GM18499 (cell line): Measurements from ENCODE around the gene AIFM3.
"Not testable (repeated sequence)": the region's sequence is repeated elsewhere in the genome, so short reads cannot be mapped to it uniquely, and the experiment has no call there.

Source experiments
- ATAC-seq: cut with Tn5 transposase; IDR thresholded peaks from one replicate; pipeline ENCODE4 v1.9.1; 2021; ENCODE audit warnings: moderate number of reproducible peaks; ENCODE audit not compliant: insufficient read depth, unreplicated experiment

The AIFM3 gene

DNA sequence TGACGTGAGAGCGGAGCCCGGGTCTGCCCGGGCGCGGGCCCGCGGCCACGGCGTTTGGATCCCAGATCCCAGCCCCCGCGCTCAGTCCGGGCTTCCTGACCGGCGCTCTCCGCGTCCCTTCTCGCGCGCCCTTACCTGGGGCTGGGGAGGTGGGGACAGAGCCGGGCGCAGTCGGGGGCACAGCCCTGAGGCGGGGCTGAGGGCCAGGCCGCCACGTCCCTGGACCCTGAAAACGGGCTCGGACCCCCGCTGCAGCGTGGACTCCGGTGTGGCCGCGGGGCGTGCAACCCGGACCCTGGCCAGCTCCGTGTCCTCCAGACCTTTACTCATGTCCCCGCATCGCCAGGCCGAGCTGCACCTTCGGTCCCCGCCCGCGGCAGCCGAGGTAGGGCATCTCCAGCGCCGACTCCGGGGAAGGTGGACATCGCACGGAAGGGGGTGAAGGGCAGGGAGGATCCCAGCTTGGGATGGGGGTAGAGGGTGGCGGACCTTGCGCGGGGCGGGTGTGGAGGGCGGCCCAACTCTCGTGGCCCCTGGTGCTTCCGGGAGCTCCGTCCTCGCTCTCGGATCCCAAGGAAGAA is 9.9 kb upstream of the AIFM3 start:
- ATAC-seq = no peak

GRCh38 chr22:20957683-20958431 is 9.2 kb upstream of the AIFM3 start:
- no peak for ATAC-seq

DNA sequence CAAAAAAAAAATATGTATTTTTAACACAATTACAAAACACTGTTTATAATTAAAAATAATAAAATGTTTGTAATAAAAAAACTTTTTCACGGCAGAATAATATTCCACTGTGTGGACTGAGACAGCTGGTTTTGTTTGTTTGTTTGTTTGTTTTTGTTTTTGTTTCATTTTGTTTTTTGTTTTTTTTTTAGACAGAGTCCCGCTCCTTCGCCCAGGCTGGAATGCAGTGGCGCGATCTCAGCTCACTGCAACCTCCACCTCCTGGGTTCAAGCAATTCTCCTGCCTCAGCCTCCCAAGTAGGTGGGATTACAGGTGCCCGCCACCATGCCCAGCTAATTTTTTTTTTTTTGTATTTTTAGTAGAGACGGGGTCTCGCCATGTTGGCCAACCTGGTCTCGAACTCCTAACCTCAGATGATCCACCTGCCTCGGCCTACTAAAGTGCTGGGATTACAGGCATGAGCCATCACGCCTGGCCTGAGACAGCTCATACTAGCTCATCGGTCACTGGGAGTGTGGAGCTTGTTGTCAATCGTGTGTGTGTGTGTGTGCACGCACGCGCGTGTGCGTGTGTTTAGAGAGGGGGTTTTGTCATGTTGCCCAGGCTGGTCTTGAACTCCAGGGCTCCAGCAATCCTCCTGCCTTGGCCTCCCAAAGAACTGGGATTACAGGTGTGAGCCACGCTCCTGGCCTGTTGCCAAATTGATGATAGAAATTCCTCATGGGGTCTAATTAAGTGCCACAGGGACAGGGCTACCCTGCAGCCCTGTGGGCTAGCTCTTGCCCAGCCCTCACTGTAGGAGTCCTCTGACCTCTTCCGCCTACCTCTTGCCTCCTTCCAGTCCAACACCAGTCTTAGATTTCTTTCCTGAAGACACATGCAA is 7.2 kb upstream of the AIFM3 start:
- no peak for ATAC-seq

GRCh38 chr22:20960609-20961008 is 6.4 kb upstream of the AIFM3 start:
- ATAC-seq = no peak

- no peak for ATAC-seq
These were observed 4.5 kb upstream of the AIFM3 start for GRCh38 chr22:20962491-20962945.

DNA sequence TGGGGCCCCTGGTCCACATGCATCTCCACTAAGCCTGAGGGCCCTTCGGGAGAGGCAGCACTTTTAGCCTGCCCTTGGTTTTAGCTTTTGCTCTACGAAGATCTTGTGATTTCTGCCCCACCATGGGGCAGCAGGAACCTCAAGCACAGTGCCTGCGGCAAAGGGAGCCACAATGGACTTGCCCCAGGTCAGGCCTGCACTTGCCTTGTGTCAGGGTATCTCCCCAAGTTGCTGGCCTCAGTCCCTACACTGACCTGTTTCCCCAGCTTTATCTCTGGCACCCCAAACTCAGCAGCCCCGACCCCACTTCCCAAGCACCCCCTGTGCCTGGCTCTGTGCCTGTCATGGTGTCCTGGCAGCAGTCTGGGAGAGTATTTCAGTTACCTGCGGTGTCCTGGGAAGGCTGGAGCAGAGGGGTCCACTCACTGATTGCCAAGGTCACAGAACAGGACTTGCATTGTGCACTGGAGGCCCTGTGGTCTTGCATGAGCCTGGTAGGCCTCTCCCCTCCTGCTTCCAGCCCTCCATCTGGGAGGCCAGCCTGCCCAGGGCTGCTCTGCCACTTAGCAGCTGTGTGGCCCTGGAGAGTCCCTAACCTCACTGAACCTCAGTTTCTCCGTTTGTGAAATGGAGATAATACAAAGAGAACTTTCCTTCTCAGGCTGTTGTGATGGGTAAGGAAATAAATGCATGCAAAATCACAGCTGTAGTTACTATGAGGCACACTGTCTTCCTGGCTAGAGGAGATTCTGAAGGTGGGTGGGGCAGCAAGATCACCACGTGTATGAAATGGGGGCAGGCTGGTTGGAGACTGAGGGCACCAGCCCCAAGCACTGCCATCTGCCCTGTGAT is 3.6 kb upstream of the AIFM3 start:
- no peak for ATAC-seq

DNA sequence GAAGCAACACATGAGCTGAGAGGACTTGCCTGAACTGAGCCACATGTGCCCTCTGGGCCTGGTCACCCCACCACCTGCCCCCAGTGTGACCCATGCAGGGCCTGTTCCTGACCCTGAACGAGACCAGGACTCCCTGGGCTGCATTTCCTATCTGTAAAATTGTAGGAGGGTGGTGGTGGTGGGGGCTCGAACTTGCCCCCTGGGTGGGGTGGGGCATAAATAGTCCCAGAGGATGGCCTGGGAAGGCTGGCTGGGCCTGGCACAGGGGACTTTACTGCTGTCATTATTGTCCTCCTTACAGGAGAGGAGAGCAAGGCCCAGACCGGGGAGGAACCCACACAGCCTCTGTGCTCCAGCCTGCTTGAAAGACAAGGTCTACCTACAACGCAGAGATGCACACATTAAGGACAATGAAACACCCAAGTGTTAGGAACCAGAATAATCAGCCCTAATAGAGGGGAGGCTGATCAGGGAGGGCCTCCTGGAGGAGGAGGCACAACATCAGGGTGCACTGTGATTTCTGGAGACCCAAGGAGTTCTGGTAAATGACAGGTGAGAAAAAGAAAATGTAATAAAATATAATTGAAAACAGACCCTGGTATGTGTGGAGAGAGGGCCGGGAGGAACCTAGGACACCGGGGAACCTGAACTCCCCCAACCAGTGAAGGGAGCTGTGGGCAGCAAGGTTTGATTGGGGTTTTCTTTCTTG is 2.8 kb upstream of the AIFM3 start:
- ATAC-seq = no peak

DNA sequence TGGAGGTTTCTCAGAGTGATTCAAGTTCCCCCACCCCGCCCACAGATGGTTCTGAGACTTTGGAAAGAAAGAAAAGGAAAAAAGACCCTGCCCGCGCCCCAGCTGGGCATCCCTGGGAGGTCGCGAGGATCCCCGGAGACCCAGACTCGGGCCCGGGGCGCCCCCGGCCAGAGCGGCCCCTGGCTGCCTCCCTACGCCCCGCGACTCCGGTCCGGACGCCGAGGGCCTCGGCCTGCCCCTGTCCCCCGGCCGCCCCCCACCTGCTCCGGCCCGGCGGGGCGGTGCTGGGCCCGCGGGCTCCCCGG is 2.3 kb upstream of the AIFM3 start:
- no peak for ATAC-seq

- no peak for ATAC-seq
These were observed 1.8 kb upstream of the AIFM3 start for GRCh38 chr22:20965104-20965887.

DNA sequence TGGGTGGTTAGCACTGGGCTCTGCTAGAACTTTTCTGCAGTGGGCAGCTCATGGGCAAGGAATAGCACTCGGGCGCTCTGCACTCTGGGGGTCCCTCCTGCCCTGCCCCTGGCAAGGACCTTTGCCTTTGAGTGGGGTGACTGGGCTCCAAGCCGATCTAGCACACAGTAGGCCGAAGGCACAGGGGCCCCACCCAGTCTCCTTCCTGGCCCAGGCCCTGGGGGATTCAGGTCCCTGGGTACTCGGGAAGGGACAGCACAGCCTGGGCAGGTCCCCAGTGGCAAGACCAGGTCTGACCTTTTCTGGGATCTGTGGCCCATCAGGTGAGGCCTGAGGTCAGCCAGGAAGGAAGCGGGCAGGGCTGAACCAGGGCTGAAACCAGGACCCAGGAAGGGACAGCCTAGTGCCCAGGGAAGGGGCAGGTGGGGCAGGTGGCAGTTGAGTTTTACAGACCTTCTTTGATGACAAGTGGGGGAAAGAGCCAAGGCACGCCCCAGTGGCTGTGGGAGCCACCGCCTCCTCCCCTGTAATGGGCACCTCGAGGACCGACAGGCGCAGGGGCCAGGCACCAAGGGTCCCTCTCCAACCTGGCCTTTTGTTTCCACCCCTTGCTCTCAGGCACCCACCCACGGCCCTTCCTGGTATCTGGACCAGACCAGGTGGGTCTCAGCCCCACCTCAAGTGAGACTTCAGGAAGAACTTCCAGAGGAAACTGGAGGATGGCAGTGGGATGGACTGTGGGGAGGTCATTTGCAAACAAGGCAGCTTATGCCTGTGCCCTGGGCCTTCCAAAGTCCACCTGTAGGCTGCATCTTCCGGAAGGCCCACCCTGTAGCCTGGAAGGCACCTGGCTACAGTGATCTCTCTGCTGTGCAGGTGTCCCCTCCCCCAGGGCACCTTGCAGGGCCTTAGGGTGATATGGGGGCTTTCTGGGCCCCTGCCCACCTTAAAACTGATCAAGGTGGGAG is 883 bp upstream of the AIFM3 start:
- ATAC-seq = no peak

- no peak for ATAC-seq
These were observed 699 bp downstream of the AIFM3 start for GRCh38 chr22:20967697-20968211.

DNA sequence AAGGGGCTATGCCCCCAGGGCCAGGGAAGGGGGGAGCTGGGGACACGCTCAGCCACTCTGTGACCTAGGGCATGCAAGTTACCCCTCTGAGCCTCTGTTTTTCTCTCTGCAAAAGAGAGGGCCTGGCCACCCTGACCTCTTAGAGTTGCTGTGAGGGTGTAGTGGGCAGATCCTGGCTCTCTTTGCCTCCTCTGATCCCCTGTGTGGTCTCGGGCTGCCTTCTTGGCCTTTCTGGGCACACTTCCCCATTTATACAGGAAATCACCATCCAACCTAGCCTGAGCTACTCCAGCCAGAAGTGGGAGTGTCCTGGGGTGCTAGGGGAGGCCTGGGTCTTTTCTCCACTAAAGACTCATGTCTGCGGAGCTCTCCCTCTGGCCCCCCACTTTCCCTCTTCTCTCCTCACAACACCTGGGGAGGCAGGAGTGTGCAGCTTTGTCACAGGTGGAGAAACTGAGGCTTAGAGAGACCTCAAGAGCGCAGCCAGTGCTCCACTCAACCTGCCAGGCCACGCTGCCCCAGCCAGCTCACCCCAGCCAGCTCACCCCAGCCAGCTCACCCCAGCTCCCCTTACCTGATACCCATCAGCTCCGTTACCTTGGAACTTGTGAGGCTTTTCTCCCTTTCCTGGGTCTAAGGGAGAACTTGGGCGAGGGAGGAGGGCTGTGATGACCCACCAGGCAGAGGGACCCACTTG is 1.4 kb downstream of the AIFM3 start:
- ATAC-seq = no peak

- no peak for ATAC-seq
These were observed 4.0 kb downstream of the AIFM3 start for GRCh38 chr22:20970939-20971657.

GRCh38 chr22:20972014-20972694 is 5.1 kb downstream of the AIFM3 start:
- not testable (repeated sequence) for ATAC-seq

DNA sequence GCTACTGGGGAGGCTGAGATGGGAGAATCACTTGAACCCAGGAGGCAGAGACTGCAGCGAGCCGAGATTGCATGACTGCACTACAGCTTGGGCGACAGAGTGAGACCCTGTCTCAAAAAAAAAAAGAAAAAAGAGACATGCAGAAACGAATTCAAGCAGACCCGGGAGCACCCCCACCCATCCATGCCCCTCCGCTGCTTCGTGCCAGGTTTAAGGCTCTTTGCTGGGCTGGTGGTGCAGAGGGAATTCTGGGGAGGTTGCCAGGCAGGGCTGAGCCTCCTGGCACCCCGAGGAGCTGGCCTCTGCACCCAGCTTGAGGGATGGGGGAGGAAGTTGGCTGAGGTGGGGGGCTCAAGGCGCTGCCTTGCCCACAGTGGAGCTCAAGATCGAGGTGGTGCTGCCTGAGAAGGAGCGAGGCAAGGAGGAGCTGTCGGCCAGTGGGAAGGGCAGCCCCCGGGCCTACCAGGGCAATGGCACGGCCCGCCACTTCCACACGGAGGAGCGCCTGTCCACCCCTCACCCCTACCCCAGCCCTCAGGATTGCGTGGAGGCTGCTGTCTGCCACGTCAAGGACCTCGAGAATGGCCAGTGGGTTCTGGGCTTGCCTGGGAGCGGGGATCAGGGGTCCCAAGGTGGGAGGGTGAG is 6.0 kb downstream of the AIFM3 start:
- ATAC-seq = no peak
